Kidney tubule cell (primary cell): ENCODE data around the gene HES7.

Experiments
- DNase-seq: peaks from one replicate; pipeline ENCODE4 v3.0.0-alpha.2; 2018; ENCODE audit warnings: low spot score

HES7 gene

DNA sequence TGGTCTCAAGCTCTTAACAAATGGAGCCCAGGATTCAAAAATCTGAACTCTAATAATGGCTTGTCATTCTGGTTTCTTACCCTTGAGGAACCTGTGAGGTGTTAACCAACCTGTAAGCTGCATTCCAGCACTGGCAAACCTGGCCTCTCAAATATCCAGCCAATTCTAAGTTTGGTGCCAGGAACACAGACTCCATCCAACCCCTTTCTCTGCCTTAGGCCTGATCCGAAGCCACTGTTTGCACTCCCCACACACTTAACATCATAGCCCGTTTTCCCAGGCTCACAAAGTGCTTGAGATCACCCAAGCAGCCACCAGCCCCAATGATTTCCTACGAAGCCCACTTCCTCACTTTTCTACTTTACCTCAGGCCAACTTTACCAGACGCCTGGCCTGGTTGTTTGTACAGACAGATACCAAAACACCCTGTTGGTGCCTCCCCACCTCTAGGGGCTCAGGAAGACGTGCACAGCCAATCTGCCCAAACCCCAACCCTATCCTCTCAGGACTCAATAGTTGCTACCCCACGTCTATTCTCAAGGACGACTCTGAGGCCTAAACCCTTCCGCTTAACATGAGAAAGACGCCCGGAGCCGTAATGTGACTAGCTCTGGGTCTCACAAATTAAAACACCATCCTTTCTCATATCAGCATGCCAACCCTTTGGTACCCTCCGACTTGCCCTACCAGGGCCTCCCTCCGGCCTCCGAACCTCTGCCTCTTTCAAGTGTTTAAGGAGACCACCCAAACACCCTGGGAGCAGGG is 31.5 kb upstream of the HES7 start:
- DNase-seq, result no peak

DNA sequence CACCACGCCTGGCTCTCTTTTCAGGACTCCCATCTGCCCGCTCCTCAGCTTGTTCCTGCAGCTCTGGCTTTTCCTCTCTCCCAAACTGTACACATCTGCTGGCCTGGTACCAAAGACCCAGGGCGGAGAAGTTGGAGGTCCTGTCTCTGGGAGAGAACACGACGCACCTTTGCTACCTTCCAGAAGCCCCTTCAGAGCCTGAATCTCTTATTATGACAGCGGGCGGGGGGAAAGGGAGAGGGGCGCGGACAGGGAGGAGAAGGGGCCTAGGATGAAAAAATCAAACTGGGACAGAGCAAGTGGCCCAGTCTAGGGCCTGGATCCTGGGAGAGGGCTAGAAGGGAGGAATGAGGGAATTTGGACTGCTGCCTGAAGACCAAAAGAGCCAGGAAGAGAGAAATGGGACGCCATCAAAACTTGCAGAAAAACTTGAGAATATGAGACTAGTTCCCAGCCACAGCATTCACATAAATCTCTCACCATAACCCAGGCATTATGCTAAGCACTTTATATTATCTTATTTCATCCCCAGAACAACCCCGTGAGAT is 30.8 kb upstream of the HES7 start:
- no peak for DNase-seq

DNA sequence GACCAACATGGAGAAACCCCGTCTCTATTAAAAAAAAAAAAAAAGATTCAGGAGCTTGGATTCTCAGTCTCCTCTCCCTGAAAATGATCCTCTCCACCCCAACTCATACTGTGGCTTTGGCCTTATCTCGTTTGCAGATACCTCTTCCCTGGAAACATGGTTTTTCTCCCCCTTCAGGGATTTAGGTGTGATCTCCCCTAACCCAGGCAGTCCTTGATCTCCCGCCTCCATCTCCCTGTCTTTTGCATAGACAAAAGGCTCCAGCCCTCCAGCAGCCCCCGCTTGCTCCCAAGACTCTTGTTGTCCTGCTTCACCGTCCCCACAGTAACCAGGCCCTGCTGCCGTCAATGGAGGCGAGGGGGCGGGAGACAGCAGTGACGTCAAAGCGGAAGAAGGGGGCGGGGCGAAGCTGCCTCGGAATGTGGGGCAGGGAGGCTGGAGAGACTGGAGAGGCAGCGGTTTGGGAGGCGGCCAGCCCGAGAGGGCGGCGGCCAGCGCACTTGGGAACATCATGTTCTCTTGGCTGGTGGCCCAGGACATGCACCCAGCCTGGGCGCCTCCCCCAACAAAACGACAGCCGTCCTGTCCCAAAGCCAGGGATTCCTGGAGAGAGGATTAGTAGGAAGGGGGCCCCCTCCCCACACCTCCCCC is 30.2 kb upstream of the HES7 start:
- peak; percentile 98 for DNase-seq

DNA sequence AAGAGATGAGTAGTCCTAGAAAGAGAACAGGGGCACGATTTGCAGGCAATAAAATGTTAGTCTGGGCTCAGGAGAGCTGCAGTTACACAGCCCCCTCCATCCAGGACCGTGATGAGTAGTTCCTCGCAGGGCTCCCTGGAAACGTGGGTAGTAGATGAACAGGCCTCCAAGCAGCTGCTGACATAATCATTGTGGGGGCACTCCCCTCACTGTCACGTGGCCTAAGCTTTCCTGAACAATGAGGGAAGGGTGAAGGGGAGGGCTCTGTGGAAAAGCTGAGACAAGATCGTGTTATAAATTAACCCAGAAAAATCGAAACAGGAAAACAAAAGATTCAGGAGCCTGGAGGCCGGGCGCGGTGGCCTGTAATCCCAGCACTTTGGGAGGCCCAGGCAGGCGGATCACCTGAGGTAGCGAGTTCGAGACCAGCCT is 29.6 kb upstream of the HES7 start:
- peak; percentile 100 for DNase-seq

DNA sequence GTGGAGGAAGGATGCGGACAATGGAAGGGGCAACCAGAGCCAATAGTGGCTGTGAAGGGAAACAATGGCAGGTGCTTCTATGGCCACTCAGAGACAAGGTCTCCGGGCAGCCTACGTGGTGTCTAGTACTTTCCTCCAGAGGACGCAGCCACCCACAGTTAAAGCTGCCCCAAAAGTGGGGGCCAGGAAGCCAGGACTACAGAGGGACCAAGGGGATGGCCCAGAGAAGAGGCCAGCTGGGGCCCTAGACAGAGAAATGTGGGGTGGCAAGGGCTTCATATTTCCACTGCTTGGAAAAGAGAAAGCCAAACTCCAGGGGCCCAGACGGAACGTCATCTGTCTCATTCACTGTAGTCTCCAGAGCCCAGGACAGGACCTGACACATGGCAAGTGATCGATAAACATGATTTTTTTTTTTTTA is 29.1 kb upstream of the HES7 start:
- DNase-seq, result no peak

DNA sequence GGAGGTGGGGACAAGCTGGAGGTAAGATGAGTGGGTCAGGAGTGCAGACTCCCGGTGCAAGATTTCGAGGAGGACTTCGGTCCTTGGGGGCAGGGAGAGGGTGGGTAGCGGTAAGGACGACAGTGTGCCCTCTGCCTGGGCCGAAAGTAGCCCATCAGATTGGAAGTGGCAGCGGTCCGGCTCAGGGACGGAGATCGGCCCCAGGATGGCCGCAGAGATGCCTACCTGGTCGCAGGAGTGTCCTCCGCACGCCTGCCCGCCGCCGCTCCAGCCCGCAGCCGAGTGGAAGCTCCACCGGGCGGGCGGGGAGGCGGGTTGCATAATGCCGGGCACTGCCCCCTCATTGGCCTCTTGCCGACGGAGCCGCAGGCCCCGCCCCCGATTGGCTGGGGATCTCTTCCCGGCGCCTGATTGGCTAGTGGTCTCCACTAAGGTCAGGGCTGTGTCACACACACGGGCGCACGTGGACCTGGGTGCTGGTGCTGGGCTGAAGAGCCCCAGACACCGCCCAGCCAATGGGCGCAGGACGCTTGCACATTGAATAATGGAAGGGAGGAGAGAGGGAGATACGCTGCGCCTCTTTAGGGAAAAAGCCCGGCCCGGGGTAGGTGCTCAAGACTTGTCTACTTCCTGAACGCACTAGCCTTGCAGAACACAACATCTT is 28.3 kb upstream of the HES7 start, which contains the start of gene PER1:
PER1 (minus strand) TSS at position 293 of the 664 bp plus-strand sequence. CDS start 1,698 bp downstream, outside the sequence.
- peak; percentile 96 for DNase-seq

DNA sequence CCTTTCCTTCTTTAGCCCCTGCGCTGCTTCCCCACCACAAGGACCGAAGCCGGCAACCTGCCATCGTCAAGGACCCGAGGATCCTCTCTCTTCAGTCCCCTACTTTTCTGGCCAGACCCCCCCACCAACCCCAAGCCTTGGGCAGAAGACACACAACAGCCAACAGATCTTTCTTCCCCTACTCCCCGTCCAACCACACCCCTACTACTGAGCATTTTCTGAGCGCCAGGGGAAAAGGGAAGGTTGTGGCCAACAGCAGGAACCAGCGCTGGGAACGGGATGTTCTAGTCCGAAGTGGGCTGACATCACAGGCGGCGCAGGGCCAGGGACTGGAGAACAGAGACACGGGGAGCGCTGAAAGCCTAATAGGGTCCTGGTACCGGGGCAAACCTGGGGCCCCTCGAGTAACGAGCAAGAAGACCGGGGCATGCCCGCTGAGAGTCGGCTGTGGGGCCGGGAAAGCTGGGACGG is 27.8 kb upstream of the HES7 start:
- DNase-seq, result peak; percentile 59

DNA sequence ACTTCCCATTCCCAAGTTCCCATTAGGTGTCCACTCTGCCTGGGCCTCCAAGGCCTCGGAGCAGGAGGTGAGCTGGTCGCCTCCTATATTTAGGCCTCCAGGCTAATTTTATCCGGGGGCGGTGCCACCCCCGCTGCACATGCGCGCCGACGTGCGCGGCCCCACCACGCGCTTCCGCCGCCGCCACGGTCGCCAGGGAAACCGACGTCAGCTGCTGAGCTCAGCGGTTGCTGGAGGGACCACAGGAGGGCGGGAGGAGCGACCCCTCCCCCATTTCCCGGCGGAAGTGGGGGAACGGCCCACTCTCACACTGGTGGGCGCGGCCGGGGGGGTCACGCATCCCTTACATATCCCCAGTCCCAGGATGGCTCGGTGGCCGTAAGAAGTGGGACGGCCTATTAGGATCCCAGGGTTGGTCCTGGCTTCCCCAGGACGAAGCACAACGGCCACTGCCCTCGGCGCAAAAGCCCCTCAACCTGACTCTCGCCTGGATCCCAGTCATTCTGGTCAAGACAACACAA is 27.3 kb upstream of the HES7 start:
- DNase-seq, result peak; percentile 86

DNA sequence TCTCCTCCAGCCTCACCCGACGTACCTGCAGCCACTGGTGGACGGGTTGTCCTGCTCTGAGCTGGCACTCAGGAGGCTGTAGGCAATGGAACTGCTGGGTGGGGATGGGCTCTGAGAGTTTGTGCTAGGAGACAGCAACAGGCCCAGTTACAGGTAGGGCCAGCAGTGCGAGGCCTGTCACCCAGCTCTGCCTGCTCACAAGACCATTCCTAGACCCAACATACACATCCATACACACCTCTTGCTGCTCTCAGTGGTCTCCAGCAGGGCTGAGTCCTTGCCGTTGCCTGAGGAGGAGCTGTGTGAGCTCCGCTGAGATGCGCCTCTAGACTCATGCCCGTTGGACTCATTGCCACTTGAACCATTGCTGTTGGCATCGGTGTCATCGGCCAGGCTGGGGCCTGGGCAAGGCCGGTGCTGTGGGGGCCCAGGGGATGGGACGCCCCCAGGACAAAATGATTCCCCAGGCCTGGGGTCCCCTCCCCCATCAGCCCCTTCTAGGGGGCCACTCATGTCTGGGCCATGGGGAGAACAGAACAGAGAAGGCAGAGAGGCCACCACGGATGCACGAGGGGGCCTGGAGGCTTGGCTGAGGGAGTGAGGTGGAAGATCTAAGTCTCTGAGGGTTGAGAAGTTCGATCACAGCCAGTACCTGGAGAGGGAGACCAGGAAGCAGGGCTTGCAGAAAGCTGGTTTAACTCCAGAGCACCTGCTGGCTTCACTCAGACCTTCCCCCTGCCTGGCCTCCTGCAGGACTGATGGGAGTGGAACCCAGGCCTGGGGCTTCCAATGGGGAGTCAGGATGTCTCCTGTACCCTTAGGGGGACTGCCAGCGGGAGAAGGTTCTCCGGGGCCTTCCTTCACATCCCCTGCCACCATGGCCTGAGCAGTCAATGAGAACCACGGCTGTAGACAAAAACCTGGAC is 26.6 kb upstream of the HES7 start:
- DNase-seq, result no peak

DNA sequence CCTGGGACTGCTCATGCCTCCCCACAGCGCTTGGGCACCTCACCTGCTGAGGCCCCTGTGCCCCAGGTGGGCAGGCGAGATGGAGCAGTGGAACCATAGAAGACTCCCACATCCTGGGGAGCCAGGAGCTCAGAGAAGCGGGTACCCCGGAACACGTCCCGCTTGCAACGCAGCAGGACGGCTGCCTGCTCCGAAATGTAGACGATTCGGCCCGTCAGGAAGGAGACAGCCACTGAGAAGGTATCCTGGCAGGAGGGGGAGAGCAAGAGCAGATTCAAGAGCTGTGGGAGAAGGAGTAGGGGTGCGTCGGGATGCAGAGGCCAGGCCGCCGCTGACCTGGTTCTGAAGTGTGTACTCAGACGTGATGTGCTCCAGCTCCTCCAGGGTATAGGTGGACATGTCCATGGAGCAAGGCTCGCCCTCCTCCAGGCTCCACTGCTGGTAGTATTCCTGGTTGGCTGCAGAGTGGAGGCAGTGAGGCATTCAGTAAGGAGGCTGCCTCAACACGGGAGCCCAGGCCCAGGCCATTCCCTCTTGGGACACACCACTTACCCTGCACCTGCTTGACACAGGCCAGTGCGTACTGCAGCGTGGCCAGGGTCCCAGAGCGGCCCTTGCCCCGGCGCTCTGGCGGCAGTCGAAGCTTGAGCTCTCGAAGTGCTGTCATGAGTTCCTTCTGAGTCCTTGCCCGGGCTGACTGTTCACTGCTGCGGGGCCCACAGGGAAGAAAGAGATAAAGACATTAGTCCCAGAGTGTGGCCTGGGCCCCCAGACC is 25.7 kb upstream of the HES7 start:
- no peak for DNase-seq

DNA sequence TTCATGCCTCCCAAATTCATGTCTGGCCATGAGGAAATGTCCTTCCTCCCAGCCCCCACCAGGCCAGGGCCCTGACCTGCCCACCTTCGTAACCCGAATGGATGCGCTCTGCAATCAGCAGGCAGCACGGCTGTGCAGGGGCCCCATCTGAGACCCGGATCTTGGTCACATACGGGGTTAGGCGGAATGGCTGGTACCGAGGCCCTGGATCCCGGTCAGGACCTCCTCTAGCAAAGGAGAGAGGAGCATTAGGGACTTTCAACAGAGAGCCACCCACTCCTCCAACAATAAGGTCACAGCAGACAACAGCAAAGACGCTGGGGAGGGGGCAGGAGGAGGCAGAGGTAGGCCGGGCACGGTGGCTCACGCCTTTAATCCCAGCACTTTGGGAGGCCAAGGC is 24.7 kb upstream of the HES7 start:
- no peak for DNase-seq

DNA sequence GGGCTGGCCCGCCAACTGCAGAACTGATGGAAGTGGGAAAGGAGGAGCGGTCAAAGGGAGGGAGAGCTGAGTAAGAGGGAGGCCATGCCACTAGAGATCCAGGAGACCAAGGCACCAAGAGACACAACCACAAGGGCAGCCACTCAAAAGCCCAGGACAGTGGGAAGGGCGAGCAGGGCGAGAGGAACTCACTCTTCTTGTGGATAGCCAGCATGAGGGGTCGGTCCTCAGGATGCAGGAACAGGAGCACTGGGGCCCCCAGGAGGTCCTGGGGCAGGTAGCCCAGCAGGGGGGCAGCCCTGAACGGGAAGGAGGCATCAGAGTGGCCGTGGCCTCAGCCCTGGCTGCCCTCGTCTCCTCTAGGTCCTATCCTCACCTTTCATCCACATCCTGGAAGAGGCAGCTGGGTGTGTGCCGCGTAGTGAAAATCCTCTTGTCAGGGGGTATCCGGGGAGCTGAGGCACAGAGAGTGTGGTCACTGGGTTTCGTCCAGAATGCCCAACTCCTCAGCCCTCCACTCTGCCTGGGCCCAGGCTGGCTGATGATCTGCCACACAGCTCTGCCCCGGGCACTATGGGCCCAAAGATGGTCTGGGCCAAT is 24.0 kb upstream of the HES7 start:
- no peak for DNase-seq

DNA sequence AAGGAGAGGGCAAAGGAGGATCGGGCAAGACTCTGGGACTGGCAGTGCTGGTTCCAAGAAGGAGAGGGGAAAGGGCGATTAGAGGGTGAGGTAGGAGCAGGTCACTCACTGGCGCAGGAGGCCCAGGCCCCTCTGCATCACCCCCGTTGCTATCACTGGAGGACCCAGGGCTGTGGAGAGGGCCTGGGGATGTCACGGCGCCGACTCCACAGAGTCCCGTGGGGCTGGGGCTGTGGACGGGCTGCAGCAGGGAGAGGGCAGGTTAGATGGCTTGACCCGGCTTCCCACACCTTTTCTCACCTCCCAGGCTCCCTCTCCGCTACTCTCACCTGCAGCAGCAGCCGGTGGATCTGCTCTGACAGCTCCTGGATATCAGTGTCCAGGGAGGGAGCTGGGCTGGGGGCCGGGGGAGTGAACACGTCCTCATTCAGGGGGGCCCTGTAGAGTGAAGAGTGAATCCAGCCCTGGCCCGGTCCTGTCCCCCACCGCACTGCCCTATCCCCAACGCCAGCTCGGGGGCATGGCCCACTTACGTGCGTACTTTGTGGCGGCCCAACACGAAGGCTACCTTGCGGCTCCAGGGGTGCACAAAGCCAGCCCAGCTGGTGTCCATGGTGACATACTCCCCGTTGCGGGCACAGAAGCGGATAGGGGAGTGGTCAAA is 23.4 kb upstream of the HES7 start:
- DNase-seq, result no peak

DNA sequence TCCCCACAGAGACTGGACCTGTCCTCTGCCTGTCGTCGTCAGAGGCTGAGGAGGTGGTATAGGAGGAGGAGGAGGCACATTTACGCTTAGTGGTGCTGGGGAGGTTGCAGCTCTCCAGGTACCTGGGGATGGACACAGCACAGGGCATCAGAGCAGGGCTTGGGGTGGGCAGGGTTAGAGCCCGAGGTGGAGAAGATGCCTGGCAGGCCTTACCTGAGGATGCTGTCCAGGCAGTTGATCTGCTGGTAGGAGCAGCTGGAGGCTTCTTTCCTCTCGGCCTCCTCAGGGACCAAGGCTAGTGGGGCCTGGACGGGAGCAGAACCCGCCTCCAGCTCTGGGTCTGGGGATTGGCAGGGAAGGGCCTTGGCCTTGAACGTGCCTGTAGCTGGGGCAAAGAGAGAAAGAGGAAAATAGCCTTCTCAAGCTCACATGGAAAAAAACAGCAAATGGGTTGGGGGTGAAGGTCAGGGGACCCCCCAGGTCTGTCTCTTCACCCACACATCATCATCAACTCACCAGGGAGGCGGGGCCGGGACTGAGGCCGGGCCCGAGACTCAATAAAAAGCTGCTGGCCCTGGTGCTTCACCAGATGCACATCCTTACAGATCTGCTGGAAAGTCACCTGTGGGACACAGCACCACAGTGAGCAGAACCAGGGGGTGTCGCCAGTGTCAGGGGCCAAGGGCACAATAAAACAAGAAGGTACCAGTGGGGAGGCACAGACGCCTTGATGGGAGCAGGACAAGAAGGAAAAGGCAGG is 22.7 kb upstream of the HES7 start:
- no peak for DNase-seq

DNA sequence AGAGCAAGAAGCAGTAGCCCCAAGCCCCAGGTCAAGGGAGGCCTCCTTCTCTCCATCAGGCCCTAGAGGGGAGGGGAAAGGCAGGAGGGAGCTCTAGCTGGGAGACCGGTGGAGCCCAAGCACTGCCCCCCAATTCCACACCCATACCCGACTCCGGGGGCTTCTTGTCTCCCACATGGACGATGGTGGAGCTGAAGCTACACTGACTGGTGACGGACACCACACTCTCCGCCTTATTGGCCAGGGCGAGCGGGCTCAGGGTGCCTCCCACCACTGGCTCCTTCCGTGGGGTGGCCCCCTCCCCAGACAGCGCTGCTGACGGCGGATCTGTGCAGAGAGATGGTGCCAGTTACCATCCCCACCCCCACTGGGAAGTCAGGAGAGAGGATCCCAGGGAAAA is 21.9 kb upstream of the HES7 start:
- no peak for DNase-seq

DNA sequence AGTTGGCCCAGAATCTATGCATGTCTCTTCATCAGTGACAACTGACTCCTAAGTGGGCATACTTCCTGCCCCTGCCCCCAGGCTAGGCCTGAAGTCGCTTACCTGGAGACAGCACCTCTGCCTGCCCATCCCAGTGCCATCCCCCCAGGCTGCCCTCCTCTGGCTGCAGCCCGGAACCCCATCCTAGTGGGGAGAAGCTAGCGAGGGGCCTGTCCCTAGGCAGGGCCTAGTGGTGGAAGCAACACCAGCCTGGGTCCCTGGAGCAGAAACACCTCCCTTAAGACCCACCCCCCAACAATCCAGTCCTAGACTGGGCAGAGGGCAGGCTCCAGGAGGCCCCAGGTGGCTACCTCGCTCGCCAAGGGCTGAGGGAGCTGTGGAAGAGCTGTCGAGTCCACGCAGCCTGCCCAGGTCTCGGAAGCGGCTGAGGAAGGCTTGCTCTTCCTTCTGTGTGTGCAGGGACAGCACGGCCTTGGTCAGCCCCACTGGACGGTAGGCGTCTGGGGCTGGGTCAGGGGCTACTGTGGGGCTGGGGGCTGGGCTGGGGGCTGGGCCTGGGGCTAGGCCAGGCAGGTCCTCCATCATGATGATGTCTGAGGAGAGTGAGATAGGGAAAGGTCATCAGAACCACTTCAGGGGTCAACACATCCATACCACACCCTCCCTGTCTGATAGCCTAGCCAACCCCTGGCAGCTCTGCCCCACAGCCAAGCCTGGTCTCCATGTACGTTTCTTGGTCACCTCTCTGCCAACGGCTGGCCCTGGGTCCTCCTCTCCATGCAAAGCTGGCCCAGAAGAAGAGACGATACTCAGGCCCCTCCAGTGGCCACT is 20.7 kb upstream of the HES7 start:
- DNase-seq, result no peak

DNA sequence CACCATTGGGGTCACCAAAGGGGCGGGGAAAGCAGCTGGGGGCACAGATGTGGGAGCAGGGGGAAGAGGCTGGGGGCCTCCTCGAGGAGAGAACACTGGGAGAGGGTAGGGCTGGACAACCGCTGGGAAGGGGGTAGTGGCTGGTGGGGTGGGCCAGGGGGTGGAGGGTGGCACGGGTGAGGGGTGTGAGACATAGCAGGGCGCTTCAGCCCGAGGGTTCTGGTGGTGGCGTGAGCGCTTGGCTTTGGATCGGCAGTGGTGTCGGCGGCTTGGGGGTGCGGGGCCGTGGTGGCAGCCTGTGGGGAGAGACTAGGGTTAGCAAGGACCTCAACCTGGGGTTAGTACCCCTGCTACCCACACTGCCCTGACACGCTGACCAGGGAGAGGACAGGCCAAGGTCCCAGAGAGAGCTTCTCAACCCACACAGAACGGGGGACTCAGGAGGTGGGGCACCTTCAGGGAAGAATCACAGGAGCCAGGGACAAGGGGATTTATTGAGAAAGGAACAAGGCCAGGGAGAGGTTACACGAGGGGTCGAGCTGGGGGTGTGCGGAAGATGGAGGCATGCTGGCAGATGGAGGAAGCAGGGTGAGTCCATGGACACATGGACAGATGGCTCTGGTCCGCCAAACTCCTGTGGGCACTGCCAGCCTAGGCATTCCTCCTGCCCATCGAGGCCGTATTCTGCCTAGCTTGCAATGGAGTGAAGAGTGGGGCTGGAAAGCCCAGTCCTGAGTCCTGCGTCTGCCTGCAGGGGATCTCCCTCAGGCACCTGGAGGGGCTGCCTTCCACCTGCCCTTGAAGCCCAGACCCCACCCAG is 19.9 kb upstream of the HES7 start:
- no peak for DNase-seq
